ENCODE measurements around the gene KCNQ1.

KCNQ1 gene

DNA sequence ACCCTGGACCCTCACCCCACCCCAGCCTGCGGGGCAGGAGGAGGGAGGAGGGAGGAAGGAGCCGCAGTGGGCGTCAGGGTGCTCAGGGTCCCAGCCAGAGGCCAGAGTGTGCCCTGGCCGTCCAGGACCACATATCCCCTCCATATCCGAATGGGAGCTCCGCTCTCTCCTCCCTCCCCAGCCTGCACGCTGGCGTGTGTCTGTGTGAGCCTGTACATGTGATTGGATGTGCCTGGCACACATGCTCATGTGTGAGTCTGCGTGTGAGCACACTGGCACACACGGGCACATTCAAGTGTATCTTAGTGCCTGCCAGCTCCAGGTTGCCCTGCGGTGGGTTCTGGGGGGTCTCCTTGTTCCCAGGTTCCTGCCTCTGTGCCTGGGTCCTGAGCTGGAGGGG, 36.1 kb upstream of the KCNQ1 start:
- TF ChIP-seq, protein P1, sequence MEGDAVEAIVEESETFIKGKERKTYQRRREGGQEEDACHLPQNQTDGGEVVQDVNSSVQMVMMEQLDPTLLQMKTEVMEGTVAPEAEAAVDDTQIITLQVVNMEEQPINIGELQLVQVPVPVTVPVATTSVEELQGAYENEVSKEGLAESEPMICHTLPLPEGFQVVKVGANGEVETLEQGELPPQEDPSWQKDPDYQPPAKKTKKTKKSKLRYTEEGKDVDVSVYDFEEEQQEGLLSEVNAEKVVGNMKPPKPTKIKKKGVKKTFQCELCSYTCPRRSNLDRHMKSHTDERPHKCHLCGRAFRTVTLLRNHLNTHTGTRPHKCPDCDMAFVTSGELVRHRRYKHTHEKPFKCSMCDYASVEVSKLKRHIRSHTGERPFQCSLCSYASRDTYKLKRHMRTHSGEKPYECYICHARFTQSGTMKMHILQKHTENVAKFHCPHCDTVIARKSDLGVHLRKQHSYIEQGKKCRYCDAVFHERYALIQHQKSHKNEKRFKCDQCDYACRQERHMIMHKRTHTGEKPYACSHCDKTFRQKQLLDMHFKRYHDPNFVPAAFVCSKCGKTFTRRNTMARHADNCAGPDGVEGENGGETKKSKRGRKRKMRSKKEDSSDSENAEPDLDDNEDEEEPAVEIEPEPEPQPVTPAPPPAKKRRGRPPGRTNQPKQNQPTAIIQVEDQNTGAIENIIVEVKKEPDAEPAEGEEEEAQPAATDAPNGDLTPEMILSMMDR (IDR thresholded peaks at IDR 0.05; ENCODE audit: borderline replicate concordance, extremely low read depth, low read length, poor library complexity, severe bottlenecking), result no peak
- TF ChIP-seq EZH2 (IDR thresholded peaks at IDR 0.05; ENCODE audit: borderline replicate concordance, low read depth, low read length, severe bottlenecking), result no peak
- Histone ChIP-seq H3K9me3 (ENCODE audit: insufficient read depth, low read length, severe bottlenecking) (no peaks in the 10 kb centered on the region), H2AFZ (ENCODE audit: low read depth, low read length) (no peak overlapping the region), H3K79me2 (ENCODE audit: insufficient read depth, low read length) (no peaks in the 10 kb centered on the region), H3K27me3 (ENCODE audit: insufficient read depth, low read length, poor library complexity) (no peaks in the 10 kb centered on the region), H3K4me3 (ENCODE audit: low read depth in 1 of 2, low read length in 2 of 2) (no peak overlapping the region), H3K27ac (ENCODE audit: low read length) (no peak overlapping the region), H3K4me1 (ENCODE audit: insufficient read depth, low read length) (no peaks in the 10 kb centered on the region), H4K20me1 (ENCODE audit: insufficient read depth, low read length) (peaks cover 9% of the 10 kb centered on the region), H3K36me3 (ENCODE audit: insufficient read depth, low read length) (peaks cover 10% of the 10 kb centered on the region), H3K4me2 (ENCODE audit: insufficient read depth, low read length) (no peak overlapping the region), H3K9ac (ENCODE audit: low read depth, low read length) (no peak overlapping the region)
- DNase-seq (no peak), ATAC-seq (ENCODE audit: insufficient read depth, low read depth) (no peak)

DNA sequence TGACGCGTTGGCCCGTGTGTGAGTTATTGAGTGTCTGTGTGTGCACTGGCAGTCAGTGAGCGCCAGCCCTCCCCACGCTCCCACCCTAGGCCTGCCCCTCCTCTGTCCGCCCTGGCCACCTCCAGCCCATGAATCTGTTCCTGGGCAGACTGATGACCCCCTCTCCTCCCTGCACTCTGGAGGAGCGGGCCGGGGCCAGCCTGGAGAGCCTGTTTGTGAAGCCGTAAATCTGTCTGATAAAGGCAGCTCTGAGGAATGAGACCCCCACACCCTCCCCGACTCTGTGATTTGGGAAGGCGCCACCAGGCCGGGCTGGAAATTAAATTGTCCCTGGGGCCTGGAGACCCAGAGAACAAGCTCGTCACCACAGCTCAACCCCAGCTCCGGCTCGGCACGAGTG, 35.7 kb upstream of the KCNQ1 start:
- H2AFZ ChIP-seq (ENCODE audit: low read depth, low read length), result no peak overlapping the region
- H3K9me3 ChIP-seq (ENCODE audit: insufficient read depth, low read length, severe bottlenecking), result no peaks in the 10 kb centered on the region
- H3K9ac ChIP-seq (ENCODE audit: low read depth, low read length), result no peak overlapping the region
- TF ChIP-seq EZH2 (IDR thresholded peaks at IDR 0.05; ENCODE audit: borderline replicate concordance, low read depth, low read length, severe bottlenecking), result no peak
- TF ChIP-seq, protein P1 (IDR thresholded peaks at IDR 0.05; ENCODE audit: borderline replicate concordance, extremely low read depth, low read length, poor library complexity, severe bottlenecking), result no peak
- no peaks in the 10 kb centered on the region for H3K79me2 ChIP-seq (ENCODE audit: insufficient read depth, low read length)
- H3K27me3 ChIP-seq (ENCODE audit: insufficient read depth, low read length, poor library complexity), result no peaks in the 10 kb centered on the region
- H4K20me1 ChIP-seq (ENCODE audit: insufficient read depth, low read length), result peaks cover 5% of the 10 kb centered on the region; the same call in 1 of the 2 replicates
- peaks cover 6% of the 10 kb centered on the region for H3K36me3 ChIP-seq (ENCODE audit: insufficient read depth, low read length)
- H3K4me2 ChIP-seq (ENCODE audit: insufficient read depth, low read length), result no peak overlapping the region
- H3K27ac ChIP-seq (ENCODE audit: low read length), result no peak overlapping the region
- no peaks in the 10 kb centered on the region for H3K4me1 ChIP-seq (ENCODE audit: insufficient read depth, low read length)
- DNase-seq (no peak), ATAC-seq (ENCODE audit: insufficient read depth, low read depth) (no peak)
- H3K4me3 ChIP-seq (ENCODE audit: low read depth in 1 of 2, low read length in 2 of 2), result no peak overlapping the region

DNA sequence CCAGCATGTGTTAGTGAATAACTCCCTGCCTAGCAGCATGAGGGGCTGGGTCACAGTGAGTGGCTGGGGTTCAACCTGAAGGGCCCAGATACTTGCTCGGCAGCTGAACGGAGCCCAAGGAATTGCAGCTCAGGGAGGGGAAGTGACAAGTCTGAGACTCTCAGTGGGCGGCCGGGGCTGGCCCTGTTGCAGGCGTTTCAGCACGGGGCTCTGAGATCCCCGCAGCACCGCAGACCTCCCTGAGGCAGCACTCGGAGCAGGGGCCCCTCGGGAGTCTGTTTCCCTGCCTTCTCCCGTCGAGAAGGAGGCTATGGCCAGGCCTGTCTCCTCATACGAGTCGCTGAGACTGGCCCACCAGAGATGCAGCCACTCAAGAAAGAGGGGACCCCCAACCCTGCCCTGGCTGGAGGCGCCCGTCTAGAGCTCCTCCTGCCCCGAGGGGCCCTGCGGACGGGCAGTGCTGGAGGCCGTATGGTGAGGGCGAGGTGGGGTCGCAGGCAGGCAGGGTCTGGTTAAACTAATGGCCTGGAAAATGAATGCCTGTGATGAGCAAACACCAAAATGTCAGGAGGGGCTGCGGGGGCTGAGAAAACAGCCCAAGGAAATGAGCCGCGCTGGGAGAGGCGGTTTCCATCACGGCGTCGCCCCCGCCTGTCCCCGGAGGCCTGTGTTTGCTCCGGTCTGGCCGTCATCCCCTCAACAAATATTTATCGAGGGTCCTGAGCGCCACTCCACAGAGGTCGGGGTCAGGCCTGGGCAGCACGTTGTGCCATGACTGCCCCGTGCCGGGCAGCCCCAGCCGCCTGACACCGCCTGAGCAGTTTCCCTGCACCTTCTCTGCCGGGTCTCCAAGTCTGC, 35.0 kb upstream of the KCNQ1 start:
- no peaks in the 10 kb centered on the region for H3K36me3 ChIP-seq (ENCODE audit: insufficient read depth, low read length)
- H3K27ac ChIP-seq (ENCODE audit: low read length), result no peak overlapping the region
- no peak overlapping the region for H3K9ac ChIP-seq (ENCODE audit: low read depth, low read length)
- no peaks in the 10 kb centered on the region for H3K4me1 ChIP-seq (ENCODE audit: insufficient read depth, low read length)
- H3K4me2 ChIP-seq (ENCODE audit: insufficient read depth, low read length), result no peak overlapping the region
- H3K79me2 ChIP-seq (ENCODE audit: insufficient read depth, low read length), result no peaks in the 10 kb centered on the region
- ATAC-seq (ENCODE audit: insufficient read depth, low read depth), result no peak
- H4K20me1 ChIP-seq (ENCODE audit: insufficient read depth, low read length), result no peaks in the 10 kb centered on the region; the same call in 1 of the 2 replicates
- H3K4me3 ChIP-seq (ENCODE audit: low read depth in 1 of 2, low read length in 2 of 2), result no peak overlapping the region
- no peak overlapping the region for H2AFZ ChIP-seq (ENCODE audit: low read depth, low read length)
- H3K27me3 ChIP-seq (ENCODE audit: insufficient read depth, low read length, poor library complexity), result no peaks in the 10 kb centered on the region
- TF ChIP-seq, protein P1 (IDR thresholded peaks at IDR 0.05; ENCODE audit: borderline replicate concordance, extremely low read depth, low read length, poor library complexity, severe bottlenecking), result no peak
- no peak for TF ChIP-seq EZH2 (IDR thresholded peaks at IDR 0.05; ENCODE audit: borderline replicate concordance, low read depth, low read length, severe bottlenecking)
- no peak for DNase-seq
- H3K9me3 ChIP-seq (ENCODE audit: insufficient read depth, low read length, severe bottlenecking), result no peaks in the 10 kb centered on the region
